Measurements from ENCODE around the gene SLC26A9. TPM values are rescaled to one million over a fixed set of nuclear protein-coding genes. Genes with fewer than 3 reads are reported as not detected.
"Not testable (repeated sequence)": the region's sequence is repeated elsewhere in the genome, so short reads cannot be mapped to it uniquely, and the experiment has no call there.

The SLC26A9 gene
- polyA plus RNA-seq, 4 donors, result 0.01 to 0.81 (median 0.13) TPM

DNA sequence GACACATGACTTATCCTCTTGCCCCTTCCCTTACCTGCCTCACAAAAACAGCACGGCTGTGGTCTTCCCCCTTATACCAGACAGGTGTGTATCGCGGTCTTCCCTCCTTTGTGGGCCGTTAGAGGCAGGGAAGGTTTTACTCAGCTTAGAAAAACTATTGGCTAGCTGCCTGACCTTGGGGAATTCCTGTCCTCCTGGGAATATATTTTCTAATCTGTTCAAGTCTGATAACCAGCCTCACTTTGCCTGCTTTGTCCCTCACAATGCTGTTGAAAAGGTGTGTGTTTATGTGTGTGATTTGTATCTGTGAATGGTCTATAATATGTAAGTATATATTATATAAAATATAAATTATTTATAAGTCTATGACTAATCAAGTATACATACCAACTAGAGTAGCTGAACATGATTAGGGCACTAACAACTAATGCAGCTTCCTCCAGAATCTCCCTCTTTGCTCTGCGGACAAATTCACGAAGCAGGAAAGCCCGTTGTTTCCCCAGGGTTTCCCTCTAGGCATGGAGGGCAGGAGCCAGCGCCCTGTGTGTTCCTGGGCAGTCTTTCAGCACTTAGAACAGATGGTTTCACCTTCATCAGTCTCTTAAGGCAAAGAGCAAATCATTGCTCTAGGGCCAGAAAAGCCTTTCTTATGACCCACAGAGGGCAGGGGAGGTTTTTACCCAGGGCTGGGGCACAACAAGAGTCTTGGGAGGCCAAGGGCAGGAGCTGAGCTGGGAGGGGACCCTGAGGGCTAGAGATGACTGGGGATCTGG, 25.6 kb downstream of the SLC26A9 start:
- no peak for FAIRE-seq
- H3K4me3 ChIP-seq (ENCODE audit: low read depth in 1 of 3, low read length in 3 of 3), result no peak overlapping the region
- no peak overlapping the region for H3K27ac ChIP-seq (ENCODE audit: low read depth in 1 of 3, low read length in 2 of 3)

DNA sequence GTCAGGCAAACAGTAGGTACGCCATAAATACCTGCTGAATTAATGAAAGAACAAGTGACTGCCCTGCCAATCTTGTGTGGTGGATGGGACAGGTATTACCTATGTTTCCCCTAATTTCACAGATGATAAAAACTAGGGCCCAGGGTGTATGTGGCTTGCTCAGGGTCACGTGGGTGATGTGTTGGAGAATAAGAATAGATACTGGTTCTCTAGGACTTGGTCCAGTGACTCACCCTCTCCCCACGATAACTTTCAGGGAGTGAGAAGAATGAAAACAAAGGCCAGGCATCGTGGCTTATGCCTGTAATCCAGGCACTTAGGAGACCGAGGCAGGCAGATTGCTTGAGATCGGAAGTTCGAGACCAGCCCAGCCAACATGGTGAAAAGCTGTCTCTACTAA, 26.7 kb downstream of the SLC26A9 start:
- peaks cover 0 to 3% (median 2%) of the 10 kb centered on the region in 3 donors for H3K27me3 ChIP-seq (ENCODE audit: control insufficient read depth in 3 of 3, insufficient read depth in 3 of 3, low read length in 3 of 3)
- H3K4me3 ChIP-seq (ENCODE audit: low read depth in 1 of 3, low read length in 3 of 3), result no peak overlapping the region
- FAIRE-seq (no peak), DNase-seq (no peak)
- no peaks in the 10 kb centered on the region for H3K36me3 ChIP-seq (ENCODE audit: control insufficient read depth in 3 of 3, insufficient read depth in 2 of 3, low read depth in 1 of 3, low read length in 3 of 3)
- H3K9me3 ChIP-seq (ENCODE audit: control insufficient read depth in 2 of 2, insufficient read depth in 1 of 2, low read depth in 1 of 2, low read length in 1 of 2), result no peaks in the 10 kb centered on the region
- H3K4me1 ChIP-seq (ENCODE audit: control insufficient read depth in 3 of 3, insufficient read depth in 2 of 3, low read depth in 1 of 3, low read length in 2 of 3), result no peaks in the 10 kb centered on the region
- no peak overlapping the region for H3K27ac ChIP-seq (ENCODE audit: low read depth in 1 of 3, low read length in 2 of 3)
- WGBS, 3 donors, result 75 to 83% (median 79%) methylated on average over 7 of the region's 7 CpGs

More for the DNA sequence above, 25.6 kb downstream of the SLC26A9 start:
- Histone ChIP-seq H3K27me3 (ENCODE audit: control insufficient read depth in 3 of 3, insufficient read depth in 3 of 3, low read length in 3 of 3) (peaks cover 0 to 1% (median 0%) of the 10 kb centered on the region in 3 donors), H3K4me1 (ENCODE audit: control insufficient read depth in 3 of 3, insufficient read depth in 2 of 3, low read depth in 1 of 3, low read length in 2 of 3) (no peaks in the 10 kb centered on the region), H3K36me3 (ENCODE audit: control insufficient read depth in 3 of 3, insufficient read depth in 2 of 3, low read depth in 1 of 3, low read length in 3 of 3) (no peaks in the 10 kb centered on the region), H3K9me3 (ENCODE audit: control insufficient read depth in 2 of 2, insufficient read depth in 1 of 2, low read depth in 1 of 2, low read length in 1 of 2) (no peaks in the 10 kb centered on the region)
- 46 to 69% (median 49%) methylated on average over 8 of the region's 8 CpGs for WGBS, 3 donors
- no peak for DNase-seq

DNA sequence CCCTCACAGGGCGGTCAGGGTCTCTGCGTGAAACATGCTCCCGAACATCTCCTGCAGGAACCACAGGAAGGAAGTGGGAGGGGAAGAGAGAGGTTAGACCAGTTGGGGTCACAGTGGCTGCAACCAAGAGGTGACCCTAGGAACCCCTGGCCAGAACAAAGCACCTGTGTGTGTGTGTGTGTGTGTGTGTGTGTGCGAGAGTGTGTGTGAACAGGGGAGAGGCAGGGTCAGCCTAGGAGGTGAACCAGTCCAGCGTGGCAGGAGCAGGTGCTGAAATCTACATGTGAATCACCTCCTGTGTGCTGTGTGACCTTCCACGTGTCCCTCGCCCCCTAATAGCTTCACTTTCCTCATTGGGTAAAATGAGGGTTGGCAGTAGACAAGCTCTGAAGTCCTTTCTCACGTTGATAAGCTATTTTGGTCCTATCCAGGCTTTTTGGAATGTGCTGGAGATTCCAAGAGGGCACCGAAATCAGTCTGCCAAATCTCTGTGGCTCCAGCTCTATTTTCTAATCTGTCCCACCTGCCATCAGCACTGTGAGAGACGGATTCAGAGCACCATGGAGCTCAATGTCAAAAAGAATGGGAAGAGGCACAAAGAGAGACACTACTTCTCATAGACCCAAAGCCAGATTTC, 27.8 kb downstream of the SLC26A9 start:
- DNase-seq (no peak), FAIRE-seq (no peak)
- no peaks in the 10 kb centered on the region for H3K4me1 ChIP-seq (ENCODE audit: control insufficient read depth in 3 of 3, insufficient read depth in 2 of 3, low read depth in 1 of 3, low read length in 2 of 3)
- peaks cover 0 to 3% (median 2%) of the 10 kb centered on the region in 3 donors for H3K27me3 ChIP-seq (ENCODE audit: control insufficient read depth in 3 of 3, insufficient read depth in 3 of 3, low read length in 3 of 3)
- no peaks in the 10 kb centered on the region for H3K36me3 ChIP-seq (ENCODE audit: control insufficient read depth in 3 of 3, insufficient read depth in 2 of 3, low read depth in 1 of 3, low read length in 3 of 3)
- no peaks in the 10 kb centered on the region for H3K9me3 ChIP-seq (ENCODE audit: control insufficient read depth in 2 of 2, insufficient read depth in 1 of 2, low read depth in 1 of 2, low read length in 1 of 2)
- H3K27ac ChIP-seq (ENCODE audit: low read depth in 1 of 3, low read length in 2 of 3), result no peak overlapping the region
- no peak overlapping the region for H3K4me3 ChIP-seq (ENCODE audit: low read depth in 1 of 3, low read length in 3 of 3)
- WGBS, 3 donors, result 66 to 75% (median 71%) methylated on average over 8 to 10 of the region's 10 CpGs

DNA sequence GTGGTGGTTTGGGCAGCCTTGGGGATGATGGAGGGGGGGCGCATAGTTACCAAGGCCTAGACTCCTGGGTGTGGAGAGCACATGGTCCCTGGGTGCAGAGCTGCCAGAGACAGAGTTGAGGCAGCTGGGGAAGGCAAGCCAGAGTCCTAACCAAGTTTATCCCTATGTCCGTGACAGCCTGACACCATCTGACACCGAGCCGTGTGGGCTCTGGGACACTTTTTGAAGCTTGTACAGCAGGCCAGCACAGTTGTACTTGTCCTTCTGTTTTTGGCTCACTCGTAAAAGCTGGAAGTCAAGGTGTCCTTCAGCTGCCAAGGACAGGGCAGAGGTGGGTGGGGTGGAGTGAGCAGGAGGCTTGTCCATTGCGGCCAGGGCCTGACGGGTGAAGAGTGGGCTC, 28.5 kb downstream of the SLC26A9 start:
- H3K9me3 ChIP-seq (ENCODE audit: control insufficient read depth in 2 of 2, insufficient read depth in 1 of 2, low read depth in 1 of 2, low read length in 1 of 2), result no peaks in the 10 kb centered on the region
- no peaks in the 10 kb centered on the region for H3K4me1 ChIP-seq (ENCODE audit: control insufficient read depth in 3 of 3, insufficient read depth in 2 of 3, low read depth in 1 of 3, low read length in 2 of 3)
- DNase-seq (no peak), FAIRE-seq (no peak)
- no peak overlapping the region for H3K27ac ChIP-seq (ENCODE audit: low read depth in 1 of 3, low read length in 2 of 3)
- H3K27me3 ChIP-seq (ENCODE audit: control insufficient read depth in 3 of 3, insufficient read depth in 3 of 3, low read length in 3 of 3), result peaks cover 0 to 3% (median 2%) of the 10 kb centered on the region in 3 donors
- H3K36me3 ChIP-seq (ENCODE audit: control insufficient read depth in 3 of 3, insufficient read depth in 2 of 3, low read depth in 1 of 3, low read length in 3 of 3), result no peaks in the 10 kb centered on the region
- no peak overlapping the region for H3K4me3 ChIP-seq (ENCODE audit: low read depth in 1 of 3, low read length in 3 of 3)
- WGBS, 3 donors, result 81 to 86% (median 82%) methylated on average over 7 of the region's 7 CpGs

DNA sequence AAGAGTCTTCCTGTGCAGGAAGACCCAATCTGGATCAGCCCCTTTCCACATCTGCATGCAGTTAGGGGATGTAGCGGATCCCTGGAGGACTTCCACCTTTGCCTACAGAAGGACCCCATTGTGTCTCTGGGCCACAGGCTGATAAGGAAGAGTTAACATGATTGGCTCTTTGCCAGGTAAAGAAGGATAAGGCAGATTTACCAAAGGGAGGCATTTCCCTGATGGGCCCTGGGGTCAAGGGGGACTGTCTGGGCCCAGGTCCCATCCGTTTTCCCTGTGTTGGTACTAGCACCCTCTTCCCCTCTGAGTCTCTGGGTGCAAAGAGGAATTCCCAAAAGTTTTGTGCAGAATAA, 29.1 kb downstream of the SLC26A9 start:
- Histone ChIP-seq H3K9me3 (ENCODE audit: control insufficient read depth in 2 of 2, insufficient read depth in 1 of 2, low read depth in 1 of 2, low read length in 1 of 2) (no peaks in the 10 kb centered on the region), H3K36me3 (ENCODE audit: control insufficient read depth in 3 of 3, insufficient read depth in 2 of 3, low read depth in 1 of 3, low read length in 3 of 3) (no peaks in the 10 kb centered on the region), H3K27me3 (ENCODE audit: control insufficient read depth in 3 of 3, insufficient read depth in 3 of 3, low read length in 3 of 3) (peaks cover 0 to 3% (median 2%) of the 10 kb centered on the region in 3 donors), H3K27ac (ENCODE audit: low read depth in 1 of 3, low read length in 2 of 3) (no peak overlapping the region), H3K4me1 (ENCODE audit: control insufficient read depth in 3 of 3, insufficient read depth in 2 of 3, low read depth in 1 of 3, low read length in 2 of 3) (no peaks in the 10 kb centered on the region), H3K4me3 (ENCODE audit: low read depth in 1 of 3, low read length in 3 of 3) (no peak overlapping the region)
- DNase-seq (no peak), FAIRE-seq (no peak)
- WGBS, 3 donors, result 75 to 81% (median 79%) methylated on average over 2 of the region's 2 CpGs

DNA sequence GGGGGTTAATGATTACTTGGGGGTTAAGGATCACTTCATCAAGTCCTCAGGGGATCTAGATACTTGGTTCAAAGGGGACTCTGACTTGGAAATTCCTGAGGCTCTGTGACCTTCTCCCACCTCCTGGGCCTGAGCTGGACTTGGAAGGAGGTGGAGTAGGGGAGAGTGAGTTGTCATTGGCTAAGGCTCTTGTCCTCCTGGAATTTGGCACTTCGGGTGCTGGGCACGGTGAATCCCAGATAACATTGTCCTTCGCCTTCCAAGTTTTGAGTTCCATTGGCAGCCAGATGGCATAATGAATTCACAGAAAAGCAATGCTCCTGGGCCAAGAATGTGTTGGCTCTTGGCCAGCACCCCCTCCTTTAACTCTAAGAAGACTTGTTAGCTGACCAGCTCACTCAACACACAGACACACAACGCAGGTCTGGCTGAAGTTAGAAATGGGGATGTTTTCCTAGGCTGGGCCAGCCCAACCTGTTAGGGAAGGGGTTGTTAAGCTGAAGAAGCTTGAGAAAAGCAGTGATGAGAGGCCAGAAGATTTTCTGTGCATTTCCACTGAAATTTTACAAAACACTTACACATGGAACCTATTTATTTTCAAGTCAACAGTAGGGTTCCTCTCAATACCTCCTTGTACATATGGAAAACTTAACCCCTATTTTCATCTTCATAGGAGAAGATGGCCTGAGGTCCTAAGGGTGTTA, 29.7 kb downstream of the SLC26A9 start:
- Histone ChIP-seq H3K27me3 (ENCODE audit: control insufficient read depth in 3 of 3, insufficient read depth in 3 of 3, low read length in 3 of 3) (peaks cover 0 to 3% (median 2%) of the 10 kb centered on the region in 3 donors), H3K27ac (ENCODE audit: low read depth in 1 of 3, low read length in 2 of 3) (no peak overlapping the region), H3K4me1 (ENCODE audit: control insufficient read depth in 3 of 3, insufficient read depth in 2 of 3, low read depth in 1 of 3, low read length in 2 of 3) (no peaks in the 10 kb centered on the region), H3K4me3 (ENCODE audit: low read depth in 1 of 3, low read length in 3 of 3) (no peak overlapping the region), H3K36me3 (ENCODE audit: control insufficient read depth in 3 of 3, insufficient read depth in 2 of 3, low read depth in 1 of 3, low read length in 3 of 3) (no peaks in the 10 kb centered on the region), H3K9me3 (ENCODE audit: control insufficient read depth in 2 of 2, insufficient read depth in 1 of 2, low read depth in 1 of 2, low read length in 1 of 2) (no peaks in the 10 kb centered on the region)
- DNase-seq (no peak), FAIRE-seq (no peak)
- 31 to 49% (median 34%) methylated on average over 4 of the region's 4 CpGs for WGBS, 3 donors

DNA sequence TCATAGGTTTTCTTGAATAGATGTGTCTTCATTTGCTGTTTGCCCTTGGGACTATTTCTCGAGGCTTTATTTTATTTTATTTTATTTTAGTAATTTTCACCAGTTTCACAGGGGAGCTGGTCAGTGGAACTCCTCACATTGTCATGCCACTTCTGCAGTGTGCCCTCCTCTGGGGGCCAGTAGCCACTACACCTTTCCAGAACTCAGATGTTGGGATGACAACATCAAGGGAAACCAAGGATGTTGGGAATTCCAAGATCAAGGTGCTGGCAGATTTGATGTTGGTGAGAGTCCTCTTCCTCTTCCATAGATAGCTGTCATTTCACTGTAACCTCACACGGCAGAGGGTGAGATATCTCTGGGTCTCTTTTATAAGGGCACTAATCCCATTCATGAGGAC, 35.5 kb downstream of the SLC26A9 start:
- H3K27ac ChIP-seq (ENCODE audit: low read depth in 1 of 3, low read length in 2 of 3), result no peak overlapping the region
- DNase-seq, result peak in 1 of 2 donors; percentile 20
- H3K27me3 ChIP-seq (ENCODE audit: control insufficient read depth in 3 of 3, insufficient read depth in 3 of 3, low read length in 3 of 3), result peaks cover 0 to 3% (median 2%) of the 10 kb centered on the region in 3 donors
- whole genome bisulfite sequencing, 3 donors, result 29 to 45% (median 37%) methylated on average over 2 of the region's 2 CpGs
- no peaks in the 10 kb centered on the region for H3K36me3 ChIP-seq (ENCODE audit: control insufficient read depth in 3 of 3, insufficient read depth in 2 of 3, low read depth in 1 of 3, low read length in 3 of 3)
- FAIRE-seq, result no peak
- H3K9me3 ChIP-seq (ENCODE audit: control insufficient read depth in 2 of 2, insufficient read depth in 1 of 2, low read depth in 1 of 2, low read length in 1 of 2), result no peaks in the 10 kb centered on the region
- H3K4me1 ChIP-seq (ENCODE audit: control insufficient read depth in 3 of 3, insufficient read depth in 2 of 3, low read depth in 1 of 3, low read length in 2 of 3), result no peaks in the 10 kb centered on the region
- H3K4me3 ChIP-seq (ENCODE audit: low read depth in 1 of 3, low read length in 3 of 3), result no peak overlapping the region

DNA sequence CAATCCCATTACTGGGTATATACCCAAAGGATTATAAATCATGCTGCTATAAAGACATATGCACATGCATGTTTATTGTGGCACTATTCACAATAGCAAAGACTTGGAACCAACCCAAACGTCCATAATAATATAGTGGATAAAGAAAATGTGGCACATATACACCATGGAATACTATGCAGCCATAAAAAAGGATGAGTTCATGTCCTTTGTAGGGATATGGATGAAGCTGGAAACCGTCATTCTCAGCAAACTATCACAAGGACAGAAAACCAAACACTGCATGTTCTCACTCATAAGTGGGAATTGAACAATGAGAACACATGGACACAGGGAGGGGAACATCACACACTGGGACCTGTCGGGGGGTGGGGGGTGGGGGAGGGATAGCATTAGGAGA, 38.2 kb downstream of the SLC26A9 start:
- H3K4me3 ChIP-seq (ENCODE audit: low read depth in 1 of 3, low read length in 3 of 3); H3K27me3 ChIP-seq (ENCODE audit: control insufficient read depth in 3 of 3, insufficient read depth in 3 of 3, low read length in 3 of 3); H3K9me3 ChIP-seq (ENCODE audit: control insufficient read depth in 2 of 2, insufficient read depth in 1 of 2, low read depth in 1 of 2, low read length in 1 of 2); H3K36me3 ChIP-seq (ENCODE audit: control insufficient read depth in 3 of 3, insufficient read depth in 2 of 3, low read depth in 1 of 3, low read length in 3 of 3); H3K4me1 ChIP-seq (ENCODE audit: control insufficient read depth in 3 of 3, insufficient read depth in 2 of 3, low read depth in 1 of 3, low read length in 2 of 3); DNase-seq; H3K27ac ChIP-seq (ENCODE audit: low read depth in 1 of 3, low read length in 2 of 3); FAIRE-seq: not testable (repeated sequence)
- WGBS, 3 donors, result 71 to 84% (median 75%) methylated on average over 2 to 3 of the region's 3 CpGs

All from small intestine (tissue), 7 donors.